BE2C (cell line): ENCODE data around the gene STAP2.
"Not testable (repeated sequence)": the region's sequence is repeated elsewhere in the genome, so short reads cannot be mapped to it uniquely, and the experiment has no call there.

ENCODE experiments used
- DNase-seq: peaks from one replicate; pipeline ENCODE4 v3.0.0-alpha.2; 2020
- H3K27me3 ChIP-seq: fragments of 250-450 bp; sonication (Bioruptor Pico); 2 replicates; pipeline ENCODE4 v1.5.1; 2020; ENCODE audit warnings: mild to moderate bottlenecking
- H3K36me3 ChIP-seq: fragments of 250-450 bp; sonication (Bioruptor Pico); 2 replicates; pipeline ENCODE4 v1.5.1; 2020; ENCODE audit warnings: mild to moderate bottlenecking
- H3K4me1 ChIP-seq: fragments of 250-450 bp; sonication (Bioruptor Pico); 2 replicates; pipeline ENCODE4 v1.5.1; 2020
- H3K4me3 ChIP-seq: 2 replicates; pipeline ENCODE4 v1.5.1; 2011; ENCODE audit warnings: low read depth, low read length
- H3K9me3 ChIP-seq: fragments of 250-450 bp; sonication (Bioruptor Pico); 2 replicates; pipeline ENCODE4 v1.5.1; 2020
- TF ChIP-seq, protein P1 (sequence below): IDR thresholded peaks from 2 replicates; pipeline ENCODE4 v1.5.1; 2012; ENCODE audit warnings: mild to moderate bottlenecking, low read depth, low read length

Gene STAP2

DNA sequence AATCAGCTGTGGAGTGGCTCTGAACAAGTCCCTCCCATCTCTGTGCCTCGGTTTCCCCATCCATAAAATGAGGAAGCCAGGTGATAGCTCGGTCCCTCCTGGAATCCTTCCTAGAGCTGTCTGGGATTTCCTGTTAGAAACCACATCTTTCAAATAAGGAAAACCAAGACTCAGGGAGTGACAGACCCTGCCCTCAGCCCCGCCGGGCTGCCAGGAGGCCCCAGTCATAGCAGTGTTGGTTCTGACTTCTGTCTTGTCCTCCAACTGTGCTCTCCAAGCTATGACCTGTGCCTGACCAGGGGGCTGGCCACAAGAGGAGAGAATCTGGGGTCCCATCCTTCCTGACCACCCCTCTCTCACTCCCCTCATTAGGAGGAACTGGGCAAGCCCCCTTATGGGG, 60.6 kb downstream of the STAP2 start:
- no peaks in the 10 kb centered on the region for H3K27me3 ChIP-seq
- TF ChIP-seq, protein P1, sequence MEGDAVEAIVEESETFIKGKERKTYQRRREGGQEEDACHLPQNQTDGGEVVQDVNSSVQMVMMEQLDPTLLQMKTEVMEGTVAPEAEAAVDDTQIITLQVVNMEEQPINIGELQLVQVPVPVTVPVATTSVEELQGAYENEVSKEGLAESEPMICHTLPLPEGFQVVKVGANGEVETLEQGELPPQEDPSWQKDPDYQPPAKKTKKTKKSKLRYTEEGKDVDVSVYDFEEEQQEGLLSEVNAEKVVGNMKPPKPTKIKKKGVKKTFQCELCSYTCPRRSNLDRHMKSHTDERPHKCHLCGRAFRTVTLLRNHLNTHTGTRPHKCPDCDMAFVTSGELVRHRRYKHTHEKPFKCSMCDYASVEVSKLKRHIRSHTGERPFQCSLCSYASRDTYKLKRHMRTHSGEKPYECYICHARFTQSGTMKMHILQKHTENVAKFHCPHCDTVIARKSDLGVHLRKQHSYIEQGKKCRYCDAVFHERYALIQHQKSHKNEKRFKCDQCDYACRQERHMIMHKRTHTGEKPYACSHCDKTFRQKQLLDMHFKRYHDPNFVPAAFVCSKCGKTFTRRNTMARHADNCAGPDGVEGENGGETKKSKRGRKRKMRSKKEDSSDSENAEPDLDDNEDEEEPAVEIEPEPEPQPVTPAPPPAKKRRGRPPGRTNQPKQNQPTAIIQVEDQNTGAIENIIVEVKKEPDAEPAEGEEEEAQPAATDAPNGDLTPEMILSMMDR: no peak
- peak; percentile 62 for DNase-seq

DNA sequence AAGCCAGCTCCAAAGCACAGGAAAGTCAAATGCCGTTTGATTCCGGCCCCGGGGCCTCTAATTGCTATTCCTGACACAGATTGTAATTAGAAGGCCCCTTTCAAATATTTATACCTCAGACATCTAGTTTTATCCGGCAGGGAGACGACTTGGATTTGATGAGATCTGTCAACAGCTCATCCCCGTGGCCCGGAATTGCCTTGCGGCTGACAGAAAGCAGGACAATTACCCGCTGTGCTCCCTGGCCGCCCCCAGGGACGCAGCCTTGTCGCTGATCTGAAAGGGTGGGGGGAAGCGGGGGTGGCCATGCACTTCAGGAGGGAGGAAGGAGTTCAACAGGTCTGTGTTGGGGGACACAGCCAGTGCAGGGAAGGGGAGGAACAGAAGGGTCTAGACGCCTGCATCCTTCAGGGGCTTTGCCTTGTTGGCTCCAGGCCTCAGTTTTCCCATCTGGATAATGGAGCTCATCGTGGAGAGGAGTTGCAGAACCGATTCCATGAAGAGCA, 61.4 kb downstream of the STAP2 start:
- TF ChIP-seq, protein P1: no peak
- Histone ChIP-seq H3K4me3 (peak overlapping the region; percentile 29; the same call in 1 of the 2 replicates), H3K27me3 (no peaks in the 10 kb centered on the region), H3K4me1 (peaks cover 10% of the 10 kb centered on the region), H3K9me3 (no peaks in the 10 kb centered on the region), H3K36me3 (peaks cover 16% of the 10 kb centered on the region)
- DNase-seq: peak; percentile 94

More for the DNA sequence above, 60.6 kb downstream of the STAP2 start:
- Histone ChIP-seq H3K36me3 (peaks cover 21% of the 10 kb centered on the region), H3K9me3 (no peaks in the 10 kb centered on the region), H3K4me3 (peak overlapping the region; percentile 22), H3K4me1 (peaks cover 8% of the 10 kb centered on the region)

DNA sequence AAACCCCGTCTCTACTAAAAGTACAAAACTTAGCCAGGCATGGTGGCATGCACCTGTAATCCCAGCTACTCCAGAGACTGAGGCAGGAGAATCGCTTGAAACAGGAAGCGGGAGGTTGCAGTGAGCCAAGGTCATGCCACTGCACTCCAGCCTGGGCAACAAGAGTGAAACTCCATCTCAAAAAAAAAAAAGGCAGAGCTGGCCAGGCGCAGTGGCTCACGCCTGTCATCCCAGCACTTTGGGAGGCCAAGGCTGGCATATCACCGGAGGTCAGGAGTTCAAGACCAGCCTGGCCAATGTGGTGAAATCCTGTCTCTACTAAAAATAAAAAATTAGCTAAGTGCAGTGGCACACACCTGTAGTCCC, 64.3 kb downstream of the STAP2 start:
- peaks cover 10% of the 10 kb centered on the region for H3K4me1 ChIP-seq
- not testable (repeated sequence) for H3K36me3 ChIP-seq

More for the DNA sequence above, 64.3 kb downstream of the STAP2 start:
- DNase-seq, H3K27me3 ChIP-seq, H3K9me3 ChIP-seq, H3K4me3 ChIP-seq: not testable (repeated sequence)
